Neural progenitor cell (in vitro differentiated cells): Measurements from ENCODE around the gene IYD. TPM values are rescaled to one million over a fixed set of nuclear protein-coding genes. Genes with fewer than 3 reads are reported as not detected.

Source experiments
- DNase-seq: peaks from one replicate; pipeline ENCODE4 v3.0.0-alpha.2; 2016; ENCODE audit warnings: low spot score
- H2AFZ ChIP-seq: fragments of 200-600 bp; sonication (generic); replicated peaks from 2 replicates; pipeline ENCODE4 v1.6.1; 2016; ENCODE audit warnings: antibody characterized with exemption
- H3F3A ChIP-seq: fragments of 200-600 bp; sonication (generic); 2 replicates; pipeline ENCODE4 v1.6.1; 2016; ENCODE audit warnings: antibody characterized with exemption, low read depth
- H3K27ac ChIP-seq: fragments of 200-600 bp; sonication (generic); 2 replicates; pipeline ENCODE4 v1.5.1; 2016; ENCODE audit warnings: mild to moderate bottlenecking
- H3K27me3 ChIP-seq: fragments of 200-600 bp; sonication (generic); 2 replicates; pipeline ENCODE4 v1.6.1; 2016; ENCODE audit warnings: mild to moderate bottlenecking, moderate library complexity
- H3K36me3 ChIP-seq: fragments of 200-600 bp; sonication (generic); 2 replicates; pipeline ENCODE4 v1.5.1; 2016
- H3K4me1 ChIP-seq: fragments of 200-600 bp; sonication (generic); 2 replicates; pipeline ENCODE4 v1.6.1; 2016; ENCODE audit warnings: mixed run types
- H3K4me2 ChIP-seq: fragments of 200-600 bp; sonication (generic); 2 replicates; pipeline ENCODE4 v1.6.1; 2016
- H3K4me3 ChIP-seq: fragments of 200-600 bp; sonication (generic); 2 replicates; pipeline ENCODE4 v1.5.1; 2016
- H3K79me2 ChIP-seq: fragments of 200-600 bp; sonication (generic); 2 replicates; pipeline ENCODE4 v1.6.1; 2016; ENCODE audit warnings: low read depth
- H3K9ac ChIP-seq: fragments of 200-600 bp; sonication (generic); 2 replicates; pipeline ENCODE4 v1.6.1; 2016
- H3K9me3 ChIP-seq: fragments of 200-600 bp; sonication (generic); 2 replicates; pipeline ENCODE4 v1.5.1; 2016; ENCODE audit warnings: low read depth
- H4K20me1 ChIP-seq: fragments of 200-600 bp; sonication (generic); 2 replicates; pipeline ENCODE4 v1.6.1; 2016; ENCODE audit warnings: low read depth
- H3K27ac Mint-ChIP-seq: 3 replicates; pipeline ENCODE4 v1.8.0; 2021; ENCODE audit warnings: mixed read lengths
- H3K27me3 Mint-ChIP-seq: 2 replicates; pipeline ENCODE4 v1.8.0; 2022; ENCODE audit warnings: low read depth, mild to moderate bottlenecking, inconsistent platforms, moderate library complexity, mixed read lengths; ENCODE audit not compliant: insufficient read depth
- H3K36me3 Mint-ChIP-seq: 3 replicates; pipeline ENCODE4 v1.8.0; 2021; ENCODE audit warnings: mixed read lengths
- H3K4me1 Mint-ChIP-seq: 3 replicates; pipeline ENCODE4 v1.8.0; 2021; ENCODE audit warnings: mixed read lengths
- H3K4me3 Mint-ChIP-seq: 3 replicates; pipeline ENCODE4 v1.8.0; 2021; ENCODE audit warnings: mild to moderate bottlenecking, moderate library complexity, mixed read lengths
- H3K9me3 Mint-ChIP-seq: 3 replicates; pipeline ENCODE4 v1.8.0; 2020; ENCODE audit warnings: mixed read lengths
- CTCF ChIP-seq: fragments of 200-600 bp; sonication (generic); IDR thresholded peaks from 2 replicates; pipeline ENCODE4 v1.5.1; 2017; ENCODE audit warnings: antibody characterized with exemption, mild to moderate bottlenecking
- EZH2 ChIP-seq: fragments of 200-600 bp; sonication (generic); IDR thresholded peaks from 2 replicates; pipeline ENCODE4 v1.6.1; 2017; ENCODE audit warnings: antibody characterized with exemption, mild to moderate bottlenecking, moderate library complexity
- EZH2phosphoT487 ChIP-seq: fragments of 200-600 bp; sonication (generic); IDR thresholded peaks from 2 replicates; pipeline ENCODE4 v1.6.1; 2017; ENCODE audit warnings: antibody characterized with exemption
- total RNA-seq: library from RNA; depleted of rRNA; stranded (reverse); fragments of >200 nt; gene quantifications from 2 replicates; pipeline ENCODE4 v1.2.3, GENCODE V29; 2015; ENCODE audit warnings: low replicate concordance

The IYD gene
- total RNA-seq, 1 donor from 2014 or later, result not detected

- no peaks in the 10 kb centered on the region for H4K20me1 ChIP-seq
- H3K9me3 ChIP-seq, result no peaks in the 10 kb centered on the region
- no peak overlapping the region for H3K4me3 ChIP-seq
- H2AFZ ChIP-seq, result no peak overlapping the region
- no peak overlapping the region for H3K27ac ChIP-seq
- no peaks in the 10 kb centered on the region for H3F3A ChIP-seq
- H3K4me1 Mint-ChIP-seq, result peaks cover 42% of the 10 kb centered on the region
- no peak overlapping the region for H3K9ac ChIP-seq
- TF ChIP-seq CTCF (no peak), EZH2phosphoT487 (no peak), EZH2 (no peak)
- H3K27ac Mint-ChIP-seq, result no peak overlapping the region
- no peaks in the 10 kb centered on the region for H3K36me3 ChIP-seq
- H3K27me3 Mint-ChIP-seq, result peaks cover 5% of the 10 kb centered on the region
- no peak overlapping the region for H3K4me3 Mint-ChIP-seq
- no peaks in the 10 kb centered on the region for H3K36me3 Mint-ChIP-seq
- H3K9me3 Mint-ChIP-seq, result no peaks in the 10 kb centered on the region
- H3K27me3 ChIP-seq, result no peaks in the 10 kb centered on the region
- peaks cover 3% of the 10 kb centered on the region for H3K4me1 ChIP-seq
- DNase-seq, result no peak
- H3K4me2 ChIP-seq, result no peak overlapping the region
- no peaks in the 10 kb centered on the region for H3K79me2 ChIP-seq
Measured at GRCh38 chr6:150450918-150451317, 82.1 kb downstream of the IYD start.

GRCh38 chr6:150451807-150452427 lies 83.1 kb downstream of the IYD start:
- no peak overlapping the region for H3K4me3 ChIP-seq
- H2AFZ ChIP-seq, result no peak overlapping the region
- peak overlapping the region; percentile 65 for H3K27ac Mint-ChIP-seq
- H3K4me3 Mint-ChIP-seq, result no peak overlapping the region
- H3K9me3 ChIP-seq, result no peaks in the 10 kb centered on the region
- H3K9me3 Mint-ChIP-seq, result no peaks in the 10 kb centered on the region
- no peaks in the 10 kb centered on the region for H3K36me3 Mint-ChIP-seq
- no peaks in the 10 kb centered on the region for H4K20me1 ChIP-seq
- H3K27ac ChIP-seq, result no peak overlapping the region
- H3K4me2 ChIP-seq, result no peak overlapping the region
- no peaks in the 10 kb centered on the region for H3K36me3 ChIP-seq
- peaks cover 3% of the 10 kb centered on the region for H3K4me1 ChIP-seq
- TF ChIP-seq EZH2 (no peak), CTCF (no peak), EZH2phosphoT487 (no peak)
- no peaks in the 10 kb centered on the region for H3K79me2 ChIP-seq
- no peaks in the 10 kb centered on the region for H3F3A ChIP-seq
- peaks cover 7% of the 10 kb centered on the region for H3K27me3 Mint-ChIP-seq
- H3K27me3 ChIP-seq, result no peaks in the 10 kb centered on the region
- H3K4me1 Mint-ChIP-seq, result peaks cover 45% of the 10 kb centered on the region
- no peak for DNase-seq
- no peak overlapping the region for H3K9ac ChIP-seq

GRCh38 chr6:150452428-150453243 lies 83.8 kb downstream of the IYD start:
- Histone ChIP-seq H3K4me3 (no peak overlapping the region), H3K4me2 (peak overlapping the region; percentile 13), H3K9ac (no peak overlapping the region), H3K27me3 (no peaks in the 10 kb centered on the region), H3K36me3 (no peaks in the 10 kb centered on the region), H3K4me1 (peaks cover 3% of the 10 kb centered on the region), H3F3A (no peaks in the 10 kb centered on the region), H3K9me3 (no peaks in the 10 kb centered on the region), H3K27ac (no peak overlapping the region), H4K20me1 (no peaks in the 10 kb centered on the region), H3K79me2 (no peaks in the 10 kb centered on the region), H2AFZ (no peak overlapping the region)
- no peak for TF ChIP-seq EZH2phosphoT487
- no peak for TF ChIP-seq EZH2
- TF ChIP-seq CTCF, result no peak
- peaks cover 8% of the 10 kb centered on the region for H3K27me3 Mint-ChIP-seq
- peak overlapping the region; percentile 90 for H3K27ac Mint-ChIP-seq
- no peak overlapping the region for H3K4me3 Mint-ChIP-seq
- peaks cover 45% of the 10 kb centered on the region for H3K4me1 Mint-ChIP-seq
- H3K36me3 Mint-ChIP-seq, result no peaks in the 10 kb centered on the region
- peak; percentile 21 for DNase-seq
- H3K9me3 Mint-ChIP-seq, result no peaks in the 10 kb centered on the region
